GM21423 (cell line): ENCODE results near the gene ARPC1B.
"Not testable (repeated sequence)": the region's sequence is repeated elsewhere in the genome, so short reads cannot be mapped to it uniquely, and the experiment has no call there.

Source experiments
- ATAC-seq: cut with Tn5 transposase; IDR thresholded peaks from one replicate; pipeline ENCODE4 v1.9.1; 2021; ENCODE audit warnings: mild to moderate bottlenecking, moderate library complexity; ENCODE audit not compliant: unreplicated experiment

Gene ARPC1B

DNA sequence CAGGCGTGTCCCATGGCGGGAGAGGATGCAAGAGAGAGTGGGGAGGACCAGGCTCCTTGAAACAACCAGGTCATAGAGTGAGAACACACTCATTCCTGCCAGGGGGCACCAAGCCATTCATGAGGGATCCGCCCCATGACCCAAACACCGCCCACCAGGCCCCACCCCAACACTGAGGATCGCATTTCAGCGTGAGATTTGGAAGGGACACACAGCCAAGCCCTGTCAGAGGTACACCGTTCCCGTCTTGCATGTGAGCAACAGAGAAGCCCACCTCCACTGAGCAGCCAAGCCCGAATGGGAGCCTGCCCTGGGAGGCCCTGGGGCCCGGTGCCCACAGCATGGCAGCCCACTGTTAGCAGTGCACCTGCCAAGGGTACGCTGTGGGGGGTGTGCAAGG is 7.9 kb upstream of the ARPC1B start:
- ATAC-seq = no peak

DNA sequence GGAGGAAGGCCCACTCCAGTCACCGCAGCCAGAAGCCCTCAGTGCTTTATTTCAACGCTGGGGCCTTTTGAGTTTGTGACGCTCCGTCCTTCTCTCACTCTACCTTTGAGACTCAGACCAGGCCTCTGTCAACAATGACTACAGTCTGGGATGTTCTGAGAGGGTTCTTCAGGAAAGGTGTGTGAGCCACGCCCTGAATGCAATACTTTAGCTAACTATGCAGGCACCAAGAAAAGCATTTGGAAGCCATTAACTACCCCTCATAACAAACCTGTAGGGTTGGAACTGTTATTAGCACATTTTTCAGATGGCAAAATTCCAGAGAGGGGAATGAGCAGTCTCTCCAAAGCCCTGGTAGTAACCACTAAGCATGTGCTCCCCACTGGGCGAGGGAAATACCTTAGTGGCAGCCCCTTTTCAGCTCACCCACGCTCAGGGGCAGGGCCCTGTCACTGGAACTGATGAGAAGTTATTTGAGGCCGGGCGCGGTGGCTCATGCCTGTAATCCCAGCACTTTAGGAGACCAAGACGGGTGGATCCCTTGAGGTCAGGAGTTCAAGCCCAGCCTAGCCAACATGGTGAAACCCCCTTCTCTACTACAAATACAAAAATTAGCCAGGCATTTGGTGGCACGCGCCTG is 5.7 kb upstream of the ARPC1B start:
- no peak for ATAC-seq

DNA sequence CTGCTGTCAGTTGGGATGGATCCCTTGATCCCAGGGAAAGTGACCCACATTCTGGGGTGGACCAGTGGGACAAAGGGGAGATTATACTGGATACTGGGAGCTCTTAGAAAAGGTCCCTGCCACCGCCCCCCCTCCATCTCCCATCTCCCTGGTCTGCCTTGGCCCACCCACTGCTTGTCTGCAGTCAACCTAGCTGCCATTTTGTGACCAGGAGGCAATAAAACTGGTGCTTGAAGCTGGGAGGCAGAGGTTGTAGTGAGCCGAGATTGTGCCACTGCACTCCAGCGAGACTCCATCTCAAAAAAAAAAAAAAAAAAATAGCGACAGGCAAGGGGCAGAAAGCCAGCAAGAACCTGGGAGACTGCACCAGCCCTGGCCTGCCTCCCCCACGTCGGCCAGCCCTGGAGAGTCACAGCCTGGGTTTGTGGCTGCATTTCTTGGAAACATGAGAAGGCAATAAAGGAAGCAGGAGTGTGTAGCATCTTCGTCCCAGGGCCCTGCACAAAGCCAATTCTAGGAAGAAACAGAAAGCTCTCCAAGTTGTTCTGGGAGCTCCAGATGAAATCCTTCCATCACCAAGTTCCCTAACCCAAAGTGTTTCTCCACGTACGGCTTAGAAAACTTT is 4.7 kb upstream of the ARPC1B start:
- no peak for ATAC-seq

DNA sequence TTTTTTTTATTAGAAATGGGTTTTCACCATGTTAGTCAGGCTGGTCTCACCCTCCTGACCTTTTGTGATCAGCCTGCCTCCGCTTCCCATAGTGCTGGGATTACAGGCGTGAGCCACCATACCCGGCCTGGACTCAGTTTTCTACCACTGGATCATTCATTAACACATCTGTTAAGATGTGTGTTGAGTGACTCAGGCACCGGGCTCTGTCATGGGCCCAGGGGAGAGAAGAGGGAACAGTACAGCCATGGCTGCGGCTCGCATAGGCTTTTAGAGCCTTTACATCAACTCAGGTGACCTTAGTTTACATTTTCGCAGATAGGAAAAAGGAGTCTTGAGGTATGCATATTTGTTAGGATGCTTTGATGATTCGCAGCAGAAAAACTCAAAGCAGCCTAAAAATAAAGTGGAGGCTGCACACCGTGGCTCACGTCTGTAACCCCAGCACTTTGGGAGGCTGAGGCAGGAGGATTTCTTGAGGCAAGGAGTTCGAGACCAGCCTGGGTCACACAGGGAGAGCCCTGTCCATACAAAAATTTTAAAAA is 3.1 kb upstream of the ARPC1B start:
- ATAC-seq = no peak

DNA sequence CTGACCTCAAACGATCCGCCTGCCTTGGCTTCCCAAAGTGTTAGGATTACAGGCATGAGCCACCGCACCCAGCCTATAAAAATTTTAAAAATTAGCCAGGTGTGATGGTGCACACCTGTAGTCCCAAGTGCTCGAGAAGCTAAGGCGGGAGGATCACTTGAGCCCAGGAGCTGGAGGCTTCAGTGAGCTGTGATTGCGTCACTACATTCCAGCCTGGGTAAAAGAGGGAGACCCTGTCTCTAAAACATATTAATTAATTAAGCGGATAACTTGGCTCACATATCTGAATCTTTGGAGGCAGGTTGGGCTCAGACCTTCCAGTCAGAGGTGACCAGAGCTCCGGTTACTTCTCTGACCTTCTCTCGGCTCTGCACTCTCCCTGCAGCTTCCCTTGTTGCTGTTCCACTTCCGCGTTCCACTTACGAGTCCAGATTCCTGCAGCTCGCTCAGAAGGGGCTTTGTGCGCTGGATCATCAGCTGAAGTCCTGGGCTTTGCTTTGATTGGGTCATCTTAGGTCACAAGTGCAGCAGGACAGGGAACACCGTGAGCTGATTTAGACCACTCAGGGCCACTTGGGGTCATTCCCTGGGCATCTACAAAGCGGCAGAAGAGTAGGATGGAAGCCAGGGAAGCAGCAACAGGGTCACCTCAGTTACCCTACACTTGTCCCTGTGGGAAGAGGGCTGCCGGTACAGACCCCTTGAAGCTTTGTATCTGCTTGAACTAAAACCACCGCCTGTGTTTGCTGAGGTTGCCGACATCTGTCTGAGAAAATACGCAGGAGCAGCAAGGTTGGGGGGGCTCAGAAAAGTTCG is 2.0 kb upstream of the ARPC1B start:
- no peak for ATAC-seq

DNA sequence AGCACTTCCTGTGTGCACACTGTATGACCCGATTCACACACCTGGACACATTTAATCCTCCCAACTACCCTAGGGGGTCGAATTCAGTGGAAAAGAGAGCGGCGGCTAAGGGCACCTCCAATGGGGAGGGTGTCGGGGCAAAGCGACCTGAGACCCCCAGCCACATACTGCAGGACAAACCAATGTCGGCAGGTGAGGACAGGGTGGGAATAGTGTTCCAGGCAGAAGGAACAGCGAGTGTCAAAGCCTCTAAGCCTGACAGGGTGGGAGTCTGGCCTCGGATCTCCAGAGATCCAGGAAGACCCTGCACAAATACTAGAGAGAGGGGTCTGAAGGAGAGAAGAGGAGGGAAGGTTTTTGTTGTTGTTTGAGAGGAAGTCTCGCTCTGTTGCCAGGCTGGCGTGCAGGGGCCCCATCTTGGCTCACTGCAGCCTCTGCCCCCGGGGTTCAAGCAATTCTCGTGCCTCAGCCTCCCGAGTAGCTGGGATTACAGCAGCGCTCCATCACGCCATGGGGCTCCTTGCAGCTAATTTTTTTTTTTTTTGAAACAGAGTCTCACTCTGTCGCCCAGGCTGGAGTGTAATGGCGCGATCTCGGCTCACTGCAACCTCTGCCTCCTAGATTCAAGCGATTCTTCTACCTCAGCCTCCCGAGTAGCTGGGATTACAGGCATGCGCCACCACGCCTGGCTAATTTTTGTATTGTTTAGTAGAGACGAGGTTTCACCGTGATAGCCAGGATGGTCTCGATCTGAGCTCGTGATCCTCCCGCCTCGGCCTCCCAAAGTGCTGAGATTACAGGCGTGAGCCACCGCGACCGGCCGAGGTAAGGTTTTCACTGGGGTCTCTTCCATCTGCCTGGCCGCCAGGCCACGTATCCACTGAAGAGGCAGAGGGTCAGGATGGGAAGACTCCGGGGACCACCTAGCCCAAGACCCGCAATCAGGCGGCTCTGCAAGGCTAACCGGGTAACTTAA is 1.2 kb upstream of the ARPC1B start:
- ATAC-seq = no peak

DNA sequence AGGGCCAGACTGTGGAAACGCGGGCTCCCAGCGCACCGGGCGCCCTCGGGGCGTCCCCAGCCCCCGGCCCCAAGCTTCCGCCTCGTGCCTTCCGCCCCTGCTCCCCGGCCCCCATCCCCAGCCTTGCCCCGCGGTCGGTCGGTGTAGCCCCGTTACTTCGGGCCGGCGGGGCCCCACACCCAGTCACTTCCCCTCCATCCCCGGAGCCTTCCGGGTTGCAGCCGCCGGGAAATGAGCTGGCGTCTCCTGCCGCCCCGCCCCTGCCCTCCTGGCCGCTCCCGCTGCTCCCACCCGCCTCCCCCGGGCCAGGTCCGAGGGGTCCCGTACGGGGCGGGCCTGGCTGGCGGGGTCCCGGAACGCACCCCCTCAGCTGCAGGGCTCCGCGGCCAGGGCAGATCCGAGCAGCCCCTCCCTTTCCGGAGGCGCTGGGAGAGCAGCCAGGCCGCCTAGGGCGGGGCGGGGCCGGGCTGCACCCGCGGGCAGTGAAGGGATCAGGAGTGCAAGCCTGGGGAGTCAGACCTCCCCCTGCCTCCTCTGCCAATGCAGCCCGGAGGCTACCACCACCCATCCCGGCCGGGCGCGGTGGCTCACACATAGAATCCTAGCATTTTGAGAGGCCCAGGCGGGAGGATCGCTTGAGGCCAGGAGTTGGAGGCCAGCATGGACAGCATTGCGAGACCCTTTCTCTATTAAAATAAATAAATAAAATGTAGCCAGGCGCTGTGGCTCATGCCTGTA is 709 bp downstream of the ARPC1B start:
- peak; percentile 40 for ATAC-seq

DNA sequence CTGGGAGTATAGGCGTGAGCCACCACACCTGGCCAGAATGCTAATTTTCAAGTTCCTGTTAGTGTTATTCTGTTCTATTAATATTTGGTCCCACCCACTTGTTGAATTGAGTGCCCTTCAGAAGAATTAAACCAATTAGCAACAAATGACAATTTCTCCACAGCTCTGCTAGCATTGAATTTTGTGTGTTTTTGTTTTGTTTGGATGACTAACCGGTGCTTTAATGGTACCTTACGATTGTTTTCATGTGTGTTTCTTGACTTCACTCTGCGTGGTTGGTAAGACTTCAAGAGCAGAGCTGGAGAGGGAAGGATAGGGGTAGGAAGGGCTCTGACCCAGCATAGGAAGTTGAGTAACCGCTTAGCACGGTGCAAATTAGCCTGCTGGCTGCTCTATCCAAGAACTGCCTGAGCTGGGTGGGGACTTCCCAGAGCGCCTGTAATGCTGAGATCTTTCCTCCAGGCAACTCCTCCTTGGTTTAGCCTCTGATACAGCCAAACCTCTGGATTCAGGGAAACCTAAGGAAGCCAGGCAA is 4.6 kb downstream of the ARPC1B start:
- ATAC-seq = no peak

DNA sequence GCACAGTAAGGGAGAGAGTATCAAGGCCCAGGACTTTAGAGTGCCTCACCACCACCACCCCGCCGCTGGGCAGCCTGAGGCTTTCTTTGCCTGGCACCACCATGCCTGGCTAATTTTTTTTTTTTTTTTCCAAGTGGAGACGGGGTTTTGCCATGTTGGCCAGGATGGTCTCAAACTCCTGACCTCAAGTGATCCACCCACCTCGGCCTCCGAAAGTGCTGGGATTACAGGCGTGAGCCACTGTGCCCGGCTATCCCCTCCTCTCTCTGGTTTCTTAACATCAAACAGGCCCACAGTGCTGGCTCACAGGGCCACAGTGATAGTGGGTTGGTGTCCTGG is 5.1 kb downstream of the ARPC1B start:
- not testable (repeated sequence) for ATAC-seq

DNA sequence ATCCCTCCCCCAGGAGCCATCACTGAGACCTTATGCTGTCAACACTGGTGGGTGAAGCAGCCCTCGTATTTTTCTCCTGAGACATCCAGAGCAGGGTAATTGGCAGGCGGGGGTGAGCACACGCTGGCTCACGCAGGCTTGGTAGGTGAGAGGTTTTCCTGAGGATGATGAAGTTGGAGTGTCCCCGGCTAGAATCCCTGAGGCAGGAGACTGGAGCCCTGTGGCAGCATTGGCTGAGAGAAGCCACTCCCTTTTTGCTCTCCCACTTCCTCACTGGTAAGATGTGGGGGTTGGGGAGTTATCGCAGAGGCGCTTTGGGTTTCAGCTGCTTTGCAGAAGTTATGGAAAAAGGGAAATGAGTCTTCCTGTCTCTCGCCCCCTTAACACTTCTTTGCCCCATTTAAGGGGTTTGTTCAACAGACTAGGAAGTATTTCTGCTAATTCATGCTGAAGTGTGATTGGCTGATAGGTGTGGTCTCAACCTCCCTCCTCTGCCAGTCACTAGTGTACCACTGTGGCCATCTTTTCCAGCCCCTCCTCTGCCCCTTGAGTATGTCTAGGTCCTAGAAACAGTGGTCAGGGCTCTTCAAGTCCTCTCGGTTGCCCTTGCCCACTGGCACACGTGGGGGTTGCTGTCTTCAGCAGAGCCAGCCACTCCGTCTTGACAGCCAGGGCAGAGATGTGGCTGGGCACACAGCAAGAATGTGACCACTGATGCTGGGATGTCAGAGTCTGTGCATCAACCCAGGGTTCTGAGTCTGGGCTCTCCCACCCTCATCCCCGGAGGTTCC is 5.7 kb downstream of the ARPC1B start:
- peak; percentile 44 for ATAC-seq

DNA sequence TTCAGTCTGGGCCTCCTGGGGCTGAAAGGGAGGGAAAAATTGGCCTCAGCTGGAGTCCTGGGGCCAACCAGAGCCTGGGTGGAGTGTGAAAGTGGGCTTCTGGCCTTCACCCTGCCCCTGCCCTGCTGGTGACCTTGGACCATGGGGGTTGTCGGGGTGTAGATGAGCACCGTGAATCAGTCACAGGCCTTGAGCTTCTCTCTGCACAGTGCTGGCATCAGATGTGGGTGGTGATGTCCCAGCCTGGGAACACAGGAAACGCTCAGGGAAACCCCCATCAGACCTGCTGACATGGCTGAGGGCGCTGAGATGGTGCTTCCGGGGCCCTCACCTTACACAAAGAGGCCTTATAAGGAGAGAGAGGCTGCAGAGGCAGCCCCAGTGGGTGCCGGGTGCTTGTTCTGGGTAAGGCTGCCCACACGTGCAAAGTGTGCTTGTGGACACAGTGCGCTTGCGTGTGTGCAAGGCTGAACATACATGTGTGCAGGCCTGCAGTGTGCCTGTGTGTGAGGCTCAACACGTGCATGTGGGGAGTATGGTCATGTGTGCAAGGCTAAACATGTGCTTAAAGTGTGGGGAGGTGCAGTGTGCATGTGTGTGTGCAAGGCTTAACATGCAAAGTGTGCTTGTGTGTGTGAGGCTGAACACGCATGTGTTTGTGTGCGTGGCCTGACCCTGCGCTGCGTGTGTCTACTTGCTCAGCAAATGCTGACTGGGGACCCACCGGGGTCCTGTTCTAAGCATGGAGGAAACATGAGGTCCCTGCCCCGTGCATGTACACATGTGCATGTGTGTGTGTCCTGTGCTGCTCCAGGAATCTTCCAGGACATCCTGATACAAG is 6.5 kb downstream of the ARPC1B start:
- ATAC-seq = peak; percentile 76

DNA sequence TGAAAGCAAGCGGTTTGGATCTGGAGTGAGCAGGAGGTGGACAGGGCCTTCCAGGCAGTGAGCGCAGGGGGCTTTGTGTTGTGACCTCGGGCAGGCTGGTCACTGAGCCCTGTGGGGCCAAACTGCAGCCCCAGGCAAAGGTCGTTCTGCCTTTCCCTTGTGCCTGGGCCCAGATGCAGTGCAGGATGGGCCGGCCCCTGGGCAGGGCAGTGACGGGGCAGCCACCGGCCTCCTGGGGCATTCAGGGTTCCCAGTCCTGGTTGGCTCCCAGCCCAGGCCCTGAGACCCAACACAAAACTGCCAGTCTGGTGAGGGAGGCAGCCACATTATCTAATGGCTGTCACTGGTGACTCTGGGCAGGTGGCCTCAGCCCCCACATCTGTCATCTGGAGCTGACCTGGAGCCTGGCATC is 7.1 kb downstream of the ARPC1B start:
- ATAC-seq = no peak

DNA sequence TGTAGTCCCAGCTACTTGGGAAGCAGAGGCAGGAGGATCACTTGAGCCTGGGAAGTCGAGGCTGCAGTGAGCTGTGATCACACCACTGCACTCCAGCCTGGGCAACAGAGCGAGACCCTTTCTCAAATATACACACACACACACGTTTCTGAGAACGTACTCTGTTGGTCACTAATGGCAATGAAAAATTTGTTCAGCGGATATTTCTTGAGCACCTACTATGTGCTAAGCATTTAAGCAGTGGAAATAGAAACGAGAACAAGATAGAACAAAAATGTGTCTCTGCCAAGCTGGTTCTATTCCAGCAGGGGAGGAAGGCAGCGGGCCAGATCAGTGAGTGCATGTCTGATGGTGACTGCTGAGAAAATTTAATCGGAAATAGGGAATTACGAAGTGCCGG is 8.7 kb downstream of the ARPC1B start:
- no peak for ATAC-seq

DNA sequence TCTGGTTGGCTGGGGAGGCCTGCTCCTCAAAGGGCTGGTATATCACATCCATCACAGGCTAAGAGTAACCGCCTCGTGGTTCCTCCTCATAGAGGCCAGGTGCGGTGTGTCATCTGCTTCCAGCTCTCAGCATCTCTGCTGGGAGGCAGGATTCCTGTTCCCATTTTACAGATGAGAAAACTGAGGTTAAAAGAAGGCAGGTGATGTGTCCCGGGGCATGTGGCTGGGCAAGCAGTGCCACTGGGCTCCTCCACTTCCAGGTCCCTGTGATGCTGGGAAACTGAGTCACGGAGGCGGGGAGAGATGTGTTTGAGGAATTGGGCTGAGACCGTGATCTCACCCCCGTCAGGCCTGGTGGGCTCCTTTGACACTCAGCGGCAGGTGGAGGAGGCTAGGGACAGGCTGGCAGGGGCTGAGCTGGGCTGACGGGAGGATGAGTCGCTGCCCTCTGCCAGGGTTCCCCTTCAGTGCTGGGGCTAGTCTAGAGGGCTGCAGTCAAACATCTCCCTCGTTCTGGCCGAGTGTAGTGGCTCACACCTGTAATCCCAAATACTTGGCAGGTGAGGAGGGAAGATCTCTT is 9.4 kb downstream of the ARPC1B start:
- ATAC-seq = no peak

DNA sequence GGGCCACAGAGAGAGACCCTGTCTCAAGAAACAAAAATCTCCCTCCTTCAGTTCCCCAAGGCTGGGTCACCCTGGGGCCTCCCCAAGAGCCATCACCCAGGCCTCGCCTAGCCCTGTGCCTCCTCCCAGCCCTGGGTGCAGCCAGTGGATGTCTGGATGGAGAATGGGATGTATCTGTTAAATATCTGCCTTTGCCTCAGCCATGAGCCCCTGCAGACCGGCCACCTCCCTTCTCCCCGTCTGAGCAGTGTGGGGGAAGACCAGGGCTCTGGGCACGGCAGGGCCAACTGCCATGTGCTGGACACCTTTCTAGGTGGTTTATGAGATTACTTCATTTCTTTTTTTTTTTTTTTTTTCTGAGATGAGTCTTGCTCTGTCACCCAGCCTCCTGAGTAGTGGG is 10.0 kb downstream of the ARPC1B start:
- ATAC-seq = no peak

DNA sequence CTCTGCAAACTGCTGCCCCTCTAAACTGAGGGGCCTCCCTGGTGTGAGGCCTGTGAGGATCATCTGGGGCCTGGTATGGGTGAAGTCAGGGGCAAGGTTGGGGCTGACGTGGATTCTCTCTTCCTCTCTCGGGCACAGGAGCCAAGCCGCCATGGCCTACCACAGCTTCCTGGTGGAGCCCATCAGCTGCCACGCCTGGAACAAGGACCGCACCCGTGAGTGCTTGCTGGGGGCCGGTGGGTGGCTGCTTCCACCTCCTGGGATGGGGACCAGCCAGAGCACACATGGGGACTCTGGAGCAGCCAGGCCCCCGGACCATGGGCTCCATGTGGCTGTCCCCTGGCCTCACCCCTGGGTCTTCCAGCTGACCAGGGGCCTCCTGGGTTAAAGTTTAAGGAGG is 11.0 kb downstream of the ARPC1B start:
- ATAC-seq = no peak

DNA sequence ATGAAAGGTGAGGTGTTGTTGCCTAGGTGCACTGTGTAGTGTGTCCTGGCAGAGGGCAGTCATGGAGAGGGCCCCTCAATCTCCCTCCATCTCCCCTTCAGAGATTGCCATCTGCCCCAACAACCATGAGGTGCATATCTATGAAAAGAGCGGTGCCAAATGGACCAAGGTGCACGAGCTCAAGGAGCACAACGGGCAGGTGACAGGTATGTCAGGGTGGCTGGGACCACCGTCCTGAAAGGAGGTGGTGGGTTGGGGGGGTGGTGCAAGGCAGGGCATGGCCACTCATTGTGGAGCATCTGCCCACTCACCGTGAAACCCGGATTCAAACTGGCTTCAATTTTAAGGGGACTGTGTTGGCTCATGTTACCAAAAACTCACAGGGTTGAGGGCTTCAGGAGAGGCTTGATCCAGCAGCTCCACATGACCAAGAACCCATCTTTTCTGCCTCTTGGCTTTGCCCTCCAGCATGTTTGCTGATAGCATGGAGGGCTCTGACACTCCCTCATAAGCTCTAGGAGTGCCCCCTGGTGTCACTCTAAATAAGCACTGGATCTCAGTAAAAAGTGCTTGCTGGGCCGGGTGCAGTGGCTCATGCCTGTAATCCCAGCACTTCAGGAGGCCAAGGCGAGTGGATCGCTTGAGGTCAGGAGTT is 12.2 kb downstream of the ARPC1B start:
- no peak for ATAC-seq
